HL-60 (cell line): ENCODE data around the gene NRXN3.

ENCODE experiments used
- DNase-seq, 2 experiments: peaks; one replicate each; pipeline ENCODE4 v3.0.0-alpha.2; 2010 to 2020; ENCODE audit warnings: low read depth in 1 of 2, low spot score in 1 of 2
- H3K27ac ChIP-seq: fragments of 250-450 bp; sonication (Bioruptor Pico); replicated peaks from 2 replicates; pipeline ENCODE4 v1.5.1; 2020; ENCODE audit warnings: mild to moderate bottlenecking, moderate library complexity
- H3K27me3 ChIP-seq: fragments of 250-450 bp; sonication (Bioruptor Pico); 2 replicates; pipeline ENCODE4 v1.5.1; 2021; ENCODE audit warnings: mild to moderate bottlenecking, moderate library complexity; ENCODE audit not compliant: insufficient read depth, poor library complexity, severe bottlenecking
- H3K4me3 ChIP-seq: replicated peaks from 2 replicates; pipeline ENCODE4 v1.5.1; 2011; ENCODE audit warnings: mild to moderate bottlenecking, control low read depth, low read length; ENCODE audit not compliant: insufficient read depth
- CTCF ChIP-seq: IDR thresholded peaks from one replicate; pipeline ENCODE4 v1.5.1; 2011; ENCODE audit warnings: low read length, control low read depth, inconsistent platforms; ENCODE audit not compliant: insufficient read depth
- GABPA ChIP-seq: IDR thresholded peaks from 2 replicates; pipeline ENCODE4 v1.6.1; 2012; ENCODE audit warnings: low read depth
- POLR2AphosphoS5 ChIP-seq: IDR thresholded peaks from 2 replicates; pipeline ENCODE4 v1.6.1; 2012; ENCODE audit warnings: low read depth
- REST ChIP-seq: IDR thresholded peaks from 2 replicates; pipeline ENCODE4 v1.6.1; 2012; ENCODE audit warnings: low read depth; ENCODE audit not compliant: insufficient replicate concordance
- SPI1 ChIP-seq: IDR thresholded peaks from 2 replicates; pipeline ENCODE4 v1.6.1; 2012; ENCODE audit warnings: low read depth, mild to moderate bottlenecking, borderline replicate concordance

The NRXN3 gene

GRCh38 chr14:79167957-79168356, 997.8 kb downstream of the NRXN3 start:
- TF ChIP-seq CTCF (no peak), POLR2AphosphoS5 (no peak), GABPA (no peak), SPI1 (no peak), REST (no peak)
- Histone ChIP-seq H3K27ac (no peak overlapping the region), H3K27me3 (no peaks in the 10 kb centered on the region), H3K4me3 (no peak overlapping the region)
- DNase-seq: no peak

- DNase-seq: no peak
- TF ChIP-seq POLR2AphosphoS5: no peak
- TF ChIP-seq SPI1: no peak
- no peak for TF ChIP-seq GABPA
- no peak for TF ChIP-seq REST
- no peak for TF ChIP-seq CTCF
- H3K4me3 ChIP-seq: no peak overlapping the region
- H3K27ac ChIP-seq: no peak overlapping the region
- H3K27me3 ChIP-seq: no peaks in the 10 kb centered on the region
These were observed 1005.5 kb downstream of the NRXN3 start for GRCh38 chr14:79175671-79176070.

GRCh38 chr14:79177106-79177505, 1006.9 kb downstream of the NRXN3 start:
- TF ChIP-seq SPI1: no peak
- no peak for TF ChIP-seq CTCF
- no peak for TF ChIP-seq REST
- TF ChIP-seq GABPA: no peak
- no peak for TF ChIP-seq POLR2AphosphoS5
- no peak for DNase-seq
- Histone ChIP-seq H3K27me3 (no peaks in the 10 kb centered on the region), H3K4me3 (no peak overlapping the region), H3K27ac (no peak overlapping the region)
